Endometrial microvascular endothelial cells (primary cell): ENCODE results near the gene STXBP3. TPM values are rescaled to one million over a fixed set of nuclear protein-coding genes. Genes with fewer than 3 reads are reported as not detected.

ENCODE experiments used
- in situ Hi-C: cut with HindIII; loops from 2 replicates; pipeline ENCODE4 v1.10.0; 2017; ENCODE audit warnings: low sequenced_read_pairs, low pct_unique_long_range_greater_than_20kb; ENCODE audit errors: inconsistent ontology term
- total RNA-seq: library from RNA; depleted of rRNA; stranded (reverse); fragments of >200 nt; gene quantifications from one replicate; pipeline ENCODE4 v1.2.3, GENCODE V29; 2015; ENCODE audit errors: inconsistent ontology term

Gene STXBP3
- total RNA-seq, 1 donor from 2014 or later: 32.1 TPM

DNA sequence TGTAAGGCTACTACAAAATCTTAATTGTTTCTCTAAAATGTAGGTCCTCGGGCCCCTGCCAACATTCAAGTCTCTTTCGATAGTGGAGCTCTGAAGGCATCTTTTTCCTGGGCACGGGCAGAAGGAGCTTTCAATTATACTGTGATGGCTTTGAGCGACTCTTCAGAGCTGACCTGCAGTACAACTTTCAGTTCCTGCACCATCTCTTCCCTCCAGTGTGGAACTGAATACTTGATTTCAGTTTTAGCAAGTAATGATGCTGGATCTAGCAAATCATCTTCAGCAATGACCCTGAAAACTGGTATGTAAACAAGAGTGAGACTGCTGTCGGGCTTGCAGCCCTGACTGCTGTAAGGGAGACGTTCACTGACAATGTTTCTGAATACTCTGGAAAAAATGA is 24.2 kb upstream of the STXBP3 start:
- in situ Hi-C loops: no loop called here

GRCh38 chr1:108725906-108726305 is 20.6 kb upstream of the STXBP3 start:
- in situ Hi-C loops: no loop called here

DNA sequence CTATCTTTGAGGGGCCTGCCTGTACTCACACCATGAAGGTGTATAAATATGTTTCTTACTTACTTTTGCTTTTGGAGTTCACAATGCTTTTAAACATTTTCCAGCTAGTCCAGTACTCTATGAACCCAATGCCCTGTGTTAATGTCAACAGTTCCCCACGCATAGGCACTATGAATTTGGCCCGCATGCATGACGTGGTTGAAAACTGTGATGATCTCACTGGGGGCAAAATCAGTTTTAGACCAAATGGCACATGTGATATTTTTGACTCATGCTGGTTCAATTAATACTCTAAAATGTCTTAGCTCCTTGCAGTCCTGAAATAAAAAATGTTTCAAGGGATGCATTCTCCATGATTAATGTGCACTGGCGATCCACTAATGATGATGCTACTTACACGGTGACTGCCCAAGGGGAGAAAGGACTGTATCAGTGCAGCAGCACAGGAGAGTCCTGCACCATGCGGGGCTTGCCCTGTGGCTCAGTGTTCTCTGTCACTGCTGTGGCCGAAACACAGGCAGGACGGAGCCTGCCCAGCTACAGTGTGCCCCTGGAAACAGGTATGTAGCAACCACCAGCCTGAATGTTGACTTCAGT is 18.0 kb upstream of the STXBP3 start:
- in situ Hi-C loops: no loop called here

- in situ Hi-C loops: no loop called here
Observed at GRCh38 chr1:108729481-108729880, 17.0 kb upstream of the STXBP3 start.

DNA sequence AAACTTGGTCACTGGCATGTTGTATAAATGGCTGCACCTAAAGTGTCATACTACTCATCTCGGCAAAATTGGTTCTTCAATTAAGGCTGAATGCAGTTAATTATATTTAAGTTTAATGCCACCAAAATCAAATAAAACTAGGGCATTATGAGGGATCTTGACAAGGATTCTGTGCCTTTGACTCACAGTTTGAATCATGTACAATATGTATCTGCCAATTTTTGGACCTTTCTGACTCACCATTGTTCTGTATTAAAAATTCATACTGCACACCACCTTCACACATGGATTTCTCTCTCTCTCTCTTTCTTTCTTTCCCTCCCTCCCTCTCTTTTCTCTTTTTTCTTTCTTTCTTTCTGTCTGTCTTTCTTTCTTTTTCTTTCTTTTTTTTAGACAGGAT is 14.1 kb upstream of the STXBP3 start:
- in situ Hi-C loops: no loop called here

GRCh38 chr1:108734171-108734865 is 12.2 kb upstream of the STXBP3 start:
- in situ Hi-C loops: no loop called here

- in situ Hi-C loops: no loop called here
Observed at GRCh38 chr1:108742253-108742652, 4.2 kb upstream of the STXBP3 start.

DNA sequence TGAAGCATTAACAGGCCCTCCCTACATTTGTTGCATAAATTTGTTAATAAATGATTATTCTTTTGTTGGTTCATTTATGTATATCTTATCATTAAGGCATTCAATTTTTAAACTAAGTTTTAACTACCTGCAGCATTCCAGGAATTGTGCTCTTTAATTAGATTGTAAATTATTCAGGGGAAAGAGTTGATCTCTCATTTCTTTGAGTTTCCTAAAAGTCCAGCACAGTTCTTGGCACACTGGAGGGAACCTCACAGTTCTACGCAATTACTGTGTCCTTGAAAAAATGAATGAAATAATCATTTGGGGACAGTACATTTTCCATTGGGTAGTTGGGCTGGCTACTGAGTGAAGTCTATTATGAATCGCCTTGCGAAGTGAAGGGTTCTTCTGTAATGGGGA is 493 bp upstream of the STXBP3 start:
- in situ Hi-C loops: no loop called here

DNA sequence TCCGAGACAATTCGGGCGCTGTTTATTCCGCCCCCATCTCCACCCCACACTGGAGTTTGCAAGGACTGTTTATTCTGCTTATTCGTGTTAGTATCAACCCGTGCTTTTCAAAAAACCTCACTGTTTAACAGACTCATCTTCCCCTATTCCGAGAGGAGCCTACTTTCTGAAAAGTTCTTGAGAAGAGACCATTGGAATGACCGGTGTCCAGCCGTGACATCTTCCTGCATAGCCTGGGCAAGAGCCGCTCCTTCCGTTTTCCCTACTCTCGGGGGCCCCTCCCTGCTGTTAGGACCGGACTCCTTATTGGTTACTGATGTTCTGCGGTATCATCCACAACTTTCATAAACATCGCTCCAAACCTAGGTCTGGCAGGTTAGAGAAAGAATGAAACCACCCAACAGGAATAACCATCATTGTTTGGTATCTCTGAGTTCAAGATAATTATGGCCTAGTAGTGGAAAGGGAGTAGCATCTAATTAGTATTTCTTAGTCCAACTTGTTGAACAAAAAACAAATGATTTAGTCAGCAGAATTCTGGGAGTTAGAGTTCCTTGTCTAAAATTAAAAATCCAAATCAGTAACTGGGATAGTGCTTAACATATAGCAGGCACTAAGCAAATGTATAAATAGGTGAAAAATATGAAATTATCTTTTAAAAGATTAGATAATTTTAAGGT is 837 bp downstream of the STXBP3 start:
- in situ Hi-C loops: no loop called here

DNA sequence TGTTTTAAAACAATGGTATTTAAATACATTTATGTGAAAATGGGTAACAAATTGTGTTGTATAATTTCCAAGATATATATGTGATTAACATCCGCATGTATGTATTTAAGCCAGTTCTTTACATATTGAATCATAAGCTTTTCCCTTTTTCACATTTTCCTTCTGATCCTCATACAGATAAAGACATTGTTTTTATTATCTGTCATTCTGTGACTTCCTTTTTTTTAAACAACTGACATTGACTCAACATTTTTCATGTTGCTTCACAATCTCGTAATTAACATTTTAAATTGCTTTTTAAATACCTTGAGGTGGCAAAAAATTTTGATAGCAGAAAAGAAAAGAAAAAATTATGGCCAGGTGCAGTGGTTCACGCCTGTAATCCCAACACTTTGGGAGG is 1.4 kb downstream of the STXBP3 start:
- in situ Hi-C loops: no loop called here

- in situ Hi-C loops: no loop called here
Observed at GRCh38 chr1:108749081-108749480, 2.6 kb downstream of the STXBP3 start.

- in situ Hi-C loops: no loop called here
Observed at GRCh38 chr1:108750476-108751181, 4.2 kb downstream of the STXBP3 start.

DNA sequence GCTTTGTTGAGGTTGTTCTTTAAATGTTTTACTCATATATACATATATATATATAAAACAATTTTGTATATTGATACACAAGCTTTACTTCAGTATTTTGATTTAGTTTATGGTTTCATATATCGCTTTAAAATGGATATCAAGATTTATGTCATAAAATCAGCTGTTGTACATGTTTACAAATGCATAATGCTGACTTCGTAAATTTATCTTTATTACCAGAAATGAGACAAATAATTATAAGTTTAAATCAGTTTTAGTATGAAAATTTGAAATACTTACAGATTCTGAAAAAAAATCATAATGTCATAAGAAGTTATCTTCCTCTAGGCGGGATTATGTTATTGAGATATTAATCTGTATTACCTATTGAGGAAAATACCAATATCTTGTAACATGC is 6.9 kb downstream of the STXBP3 start:
- in situ Hi-C loops: no loop called here

DNA sequence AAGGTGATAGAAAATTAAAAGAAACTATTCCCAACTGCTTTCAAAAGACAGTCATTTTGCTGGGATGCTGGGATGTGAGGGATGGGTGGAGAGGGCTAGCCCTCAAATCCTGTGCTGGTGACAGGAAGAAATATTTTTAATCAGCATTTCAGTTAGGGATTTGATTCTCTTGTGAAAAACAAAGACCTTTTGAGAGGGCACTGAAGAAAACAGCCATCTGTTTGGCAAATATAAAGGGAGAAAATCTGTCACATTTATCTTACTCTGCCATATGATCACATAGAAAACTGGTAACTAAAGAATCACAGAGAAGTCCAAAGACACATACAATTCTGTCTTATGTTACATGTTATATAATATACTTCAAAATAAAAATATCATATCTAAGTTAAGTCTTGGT is 12.3 kb downstream of the STXBP3 start:
- in situ Hi-C loops: no loop called here

DNA sequence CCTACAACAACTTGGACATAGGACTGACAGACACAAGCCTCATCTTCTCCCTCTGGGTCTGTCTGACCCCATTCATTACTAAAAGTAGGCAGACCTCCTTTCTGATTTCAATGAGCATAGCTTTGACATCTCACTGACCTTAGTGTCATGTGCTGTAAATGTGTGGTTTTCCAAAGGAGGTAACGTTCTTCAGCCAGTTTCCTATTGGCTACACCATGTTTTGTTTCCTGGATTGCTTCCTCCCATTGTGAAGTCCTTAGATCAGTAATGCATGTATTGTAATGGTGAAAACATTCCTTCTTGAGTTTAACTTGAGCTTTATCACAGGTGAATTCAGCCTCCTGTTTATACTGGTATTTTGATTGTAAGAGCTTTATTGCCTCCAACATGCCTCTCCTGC is 20.6 kb downstream of the STXBP3 start:
- in situ Hi-C loops: no loop called here

DNA sequence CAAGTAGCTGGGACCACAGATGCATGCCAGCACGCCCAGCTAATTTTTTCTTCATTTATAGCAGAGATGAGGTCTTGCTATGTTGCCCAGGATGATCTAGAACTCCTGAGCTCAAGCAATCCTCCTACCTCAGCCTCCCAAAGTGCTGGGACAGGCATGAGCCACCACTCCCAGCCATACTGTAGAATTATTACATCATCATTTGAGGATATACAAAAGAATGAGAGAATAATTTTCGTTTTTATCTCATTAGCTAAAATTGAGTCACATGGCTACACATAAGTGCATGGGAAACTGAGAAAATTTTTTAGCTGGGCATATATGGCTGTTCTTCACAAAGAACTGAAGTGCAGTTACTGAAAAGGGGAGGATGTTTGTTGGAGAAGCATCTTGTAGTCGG is 21.2 kb downstream of the STXBP3 start:
- in situ Hi-C loops: no loop called here

DNA sequence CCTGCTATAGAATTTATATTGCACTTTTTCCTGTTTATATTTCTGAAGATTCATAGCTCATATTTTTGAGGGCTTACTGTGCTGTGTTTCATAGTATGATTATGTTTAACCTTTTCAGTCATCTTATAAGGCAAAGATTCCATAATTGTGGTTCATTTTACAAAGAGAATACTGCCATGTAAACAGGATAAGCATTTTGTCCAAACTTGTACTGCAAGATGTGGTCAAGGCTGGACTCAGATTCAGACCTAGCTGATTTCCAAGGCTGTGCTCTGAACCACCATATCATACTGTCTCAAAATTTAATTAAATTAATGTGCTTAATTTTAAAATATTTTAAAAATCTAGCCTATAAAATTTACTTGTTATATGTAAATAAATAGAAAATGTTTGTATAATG is 31.4 kb downstream of the STXBP3 start:
- in situ Hi-C loops: no loop called here

DNA sequence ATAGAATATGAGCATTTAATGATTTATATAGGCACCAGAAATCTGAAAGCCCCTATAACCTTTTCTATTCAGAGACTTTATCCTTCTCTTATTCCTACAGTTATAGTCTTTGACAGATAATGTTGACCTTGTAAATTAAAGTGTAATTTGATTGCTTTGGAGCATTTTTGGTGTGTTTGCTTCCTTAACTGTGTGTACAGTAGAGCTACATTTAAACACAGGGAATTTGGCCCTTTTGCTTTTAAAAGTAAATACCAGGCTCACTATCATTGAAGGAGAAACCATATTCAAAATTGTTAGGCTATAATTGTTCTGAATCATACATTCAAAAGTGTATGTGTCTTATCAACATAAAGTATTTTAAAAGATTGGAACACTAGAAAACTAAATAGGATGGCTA is 33.0 kb downstream of the STXBP3 start:
- in situ Hi-C loops: no loop called here

GRCh38 chr1:108780937-108781574 is 34.6 kb downstream of the STXBP3 start:
- in situ Hi-C loops: no loop called here
